Lung (tissue), 12 donors: ENCODE measurements around the gene DDAH2. TPM values are rescaled to one million over a fixed set of nuclear protein-coding genes. Genes with fewer than 3 reads are reported as not detected.

Experiments
- ATAC-seq: fragments of 200-7000 bp; cut with Tn5 transposase; one replicate; pipeline ENCODE4 v1.9.1; 2020; ENCODE audit warnings: moderate number of reproducible peaks; ENCODE audit not compliant: insufficient read depth, low FRiP score
- DNase-seq, 3 donors: peaks; one replicate each; pipeline ENCODE4 v3.0.0-alpha.2; 2013 to 2017
- H3K27ac ChIP-seq, 2 donors: one replicate each; pipeline ENCODE4 v1.5.1; 2013; ENCODE audit warnings: mild to moderate bottlenecking in 2 of 2, moderate library complexity in 2 of 2, control low read depth in 1 of 2, inconsistent platforms in 1 of 2, low read depth in 1 of 2, low read length in 1 of 2
- H3K27me3 ChIP-seq, 3 donors: one replicate each; pipeline ENCODE4 v1.5.1; 2013; ENCODE audit warnings: low read length in 2 of 3; ENCODE audit not compliant: control insufficient read depth in 3 of 3, insufficient read depth in 3 of 3
- H3K36me3 ChIP-seq, 4 donors: one replicate each; pipeline ENCODE4 v1.5.1; 2013; ENCODE audit warnings: low read length in 4 of 4, mild to moderate bottlenecking in 1 of 4, moderate library complexity in 1 of 4; ENCODE audit not compliant: control insufficient read depth in 4 of 4, insufficient read depth in 4 of 4
- H3K4me1 ChIP-seq, 5 donors: one replicate each; pipeline ENCODE4 v1.5.1; 2013; ENCODE audit warnings: low read length in 5 of 5, mild to moderate bottlenecking in 2 of 5, moderate library complexity in 1 of 5; ENCODE audit not compliant: control insufficient read depth in 5 of 5, insufficient read depth in 5 of 5
- H3K4me3 ChIP-seq: one replicate; pipeline ENCODE4 v1.5.1; 2013; ENCODE audit warnings: mild to moderate bottlenecking, control low read depth, moderate library complexity
- H3K9ac ChIP-seq, 2 donors: one replicate each; pipeline ENCODE4 v1.5.1; 2013; ENCODE audit warnings: low read length in 2 of 2, control low read depth in 1 of 2; ENCODE audit not compliant: insufficient read depth in 1 of 2
- H3K9me3 ChIP-seq, 4 donors: one replicate each; pipeline ENCODE4 v1.5.1; 2013; ENCODE audit warnings: low read length in 3 of 4, mild to moderate bottlenecking in 1 of 4, moderate library complexity in 1 of 4; ENCODE audit not compliant: control insufficient read depth in 4 of 4, insufficient read depth in 3 of 4
- CTCF ChIP-seq: IDR thresholded peaks from 2 replicates; pipeline ENCODE4 v1.5.1; 2012; ENCODE audit warnings: mild to moderate bottlenecking; ENCODE audit errors: control extremely low read depth, extremely low read depth
- WGBS, 2 donors: extraction: QIAGEN DNeasy Blood & Tissue Kit; methylation state at CpG; one replicate each; pipeline ENCODE4 v1.1.7; 2013; 5-methylcytosine and 5-hydroxymethylcytosine counted together
- polyA plus RNA-seq, 2 donors: library from polyadenylated mRNA; stranded (reverse); fragments of 200-250 nt; gene quantifications; one replicate each; pipeline ENCODE4 v1.2.1, GENCODE V29; 2013
- total RNA-seq, 2 donors: library from RNA; depleted of rRNA in 1 of 2; stranded (reverse); fragments of >200 nt in 1 of 2; gene quantifications; one replicate each; pipeline ENCODE4 v1.2.1, GENCODE V29; 2014 to 2021
- donor health status: control.
- donor health status: control.
- donor health status: Bipolar disorder and iron deficiency.
- donor health status: healthy.
- donor health status: DM: yes; HTN: yes; CAD: no.

The DDAH2 gene
- total and polyA plus RNA-seq, 4 donors = 60.3 to 130 (median 91.3) TPM

GRCh38 chr6:31729515-31729978, 448 bp upstream of the DDAH2 start:
- H3K36me3 ChIP-seq = peaks cover 9 to 47% (median 36%) of the 10 kb centered on the region in 4 donors
- peak overlapping the region; percentile 70 to 78 for H3K9ac ChIP-seq
- H3K27ac ChIP-seq = peak overlapping the region; percentile 90 to 93
- no peaks in the 10 kb centered on the region for H3K9me3 ChIP-seq
- peak overlapping the region; percentile 36 for H3K4me3 ChIP-seq
- no peaks in the 10 kb centered on the region for H3K27me3 ChIP-seq
- DNase-seq (peak; percentile 94 to 97 (median 95)), ATAC-seq (peak; percentile 77)
- WGBS, 2 donors = 0 to 1% methylated on average over 29 of the region's 29 CpGs
- TF ChIP-seq CTCF = peak; percentile 37
- peaks cover 0 to 20% (median 7%) of the 10 kb centered on the region in 5 donors for H3K4me1 ChIP-seq

- 75 to 77% methylated on average over 41 of the region's 41 CpGs for WGBS, 2 donors
- peaks cover 5 to 35% (median 26%) of the 10 kb centered on the region in 4 donors for H3K36me3 ChIP-seq
- H3K4me3 ChIP-seq = peak overlapping the region; percentile 36
- DNase-seq = no peak
- TF ChIP-seq CTCF = no peak
- peak overlapping the region; percentile 36 to 41 for H3K9ac ChIP-seq
- H3K4me1 ChIP-seq = peaks cover 0 to 16% (median 6%) of the 10 kb centered on the region in 5 donors
- no peak for ATAC-seq
- no peaks in the 10 kb centered on the region for H3K27me3 ChIP-seq
- H3K27ac ChIP-seq = peak overlapping the region in 1 of 2 donors; percentile 90
- no peaks in the 10 kb centered on the region for H3K9me3 ChIP-seq
Observed at GRCh38 chr6:31727717-31728671, 1.1 kb downstream of the DDAH2 start.

DNA sequence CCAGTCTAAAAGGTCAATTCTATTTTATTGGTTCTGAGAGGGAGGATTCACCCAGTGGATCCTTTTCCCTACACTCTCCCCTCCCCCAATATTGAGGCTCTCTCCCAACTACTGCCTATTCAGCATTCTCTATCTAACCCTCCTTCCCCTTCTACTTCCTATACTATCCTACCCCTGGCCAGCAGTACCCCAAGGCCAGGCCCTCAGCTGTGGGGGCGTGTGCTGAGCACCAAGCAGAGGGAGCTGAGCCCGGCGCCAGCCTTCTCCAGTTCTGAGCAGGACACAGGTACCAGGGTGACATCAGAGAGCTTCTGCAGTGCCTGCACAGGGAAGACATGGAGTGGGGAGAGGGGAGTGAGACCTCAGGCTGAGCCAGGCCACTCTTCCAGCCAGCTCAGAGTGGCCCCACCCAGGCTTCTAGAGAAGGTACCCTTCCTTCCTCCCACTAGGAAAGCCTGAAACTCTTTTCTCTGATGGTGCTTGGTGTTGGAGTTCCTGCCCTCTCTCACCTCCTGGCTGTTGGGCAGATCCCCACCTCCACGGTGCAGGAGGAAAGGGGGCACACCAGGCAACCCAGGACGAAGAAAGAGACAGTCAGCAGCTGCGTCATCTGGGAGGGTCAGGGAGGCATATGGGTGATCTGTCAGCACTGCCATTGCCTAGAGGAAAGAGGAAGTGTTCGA, 1.9 kb downstream of the DDAH2 start:
- no peak for DNase-seq
- Histone ChIP-seq H3K36me3 (peaks cover 5 to 34% (median 24%) of the 10 kb centered on the region in 4 donors), H3K4me3 (no peak overlapping the region), H3K27me3 (no peaks in the 10 kb centered on the region), H3K4me1 (peaks cover 0 to 16% (median 6%) of the 10 kb centered on the region in 5 donors), H3K27ac (peak overlapping the region in 1 of 2 donors; percentile 80), H3K9ac (no peak overlapping the region), H3K9me3 (no peaks in the 10 kb centered on the region)
- TF ChIP-seq CTCF = no peak
- ATAC-seq = no peak
- WGBS, 2 donors = 54 to 58% methylated on average over 7 of the region's 7 CpGs
